Panc1 (cell line): ENCODE data around the gene ACSM4.

Source experiments
- CTCF ChIP-seq: fragments of 450-650 bp; IDR thresholded peaks from 2 replicates; pipeline ENCODE4 v1.5.1; 2017; ENCODE audit warnings: mild to moderate bottlenecking
- SIN3A ChIP-seq: IDR thresholded peaks from 2 replicates; pipeline ENCODE4 v1.6.1; 2012; ENCODE audit warnings: low read depth, mild to moderate bottlenecking, low read length, moderate library complexity, borderline replicate concordance; ENCODE audit not compliant: insufficient read depth

GRCh38 chr12:7324176-7324575, 20.3 kb downstream of the ACSM4 start:
- TF ChIP-seq CTCF (no peak), SIN3A (no peak)
